ENCODE results near the gene IRF4.

The IRF4 gene

GRCh38 chr6:435441-436307, 44.1 kb downstream of the IRF4 start:
- TF ChIP-seq EP300 (IDR thresholded peaks at IDR 0.05; ENCODE audit: borderline replicate concordance) (no peak), TCF12 (IDR thresholded peaks at IDR 0.05; ENCODE audit: low read depth) (no peak), REST (IDR thresholded peaks at IDR 0.05; ENCODE audit: low read depth) (no peak), EGR1 (IDR thresholded peaks at IDR 0.05) (no peak), YY1 (IDR thresholded peaks at IDR 0.05; ENCODE audit: low read depth) (no peak), USF1 (IDR thresholded peaks at IDR 0.05) (no peak), ZBTB7A (IDR thresholded peaks at IDR 0.05; ENCODE audit: low read depth) (no peak), TAF1 (IDR thresholded peaks at IDR 0.05; ENCODE audit: low read depth) (no peak), FOXM1 (IDR thresholded peaks at IDR 0.05; ENCODE audit: borderline replicate concordance, low read depth) (no peak), MAX (IDR thresholded peaks at IDR 0.05) (no peak)

GRCh38 chr6:436308-437036, 44.9 kb downstream of the IRF4 start:
- TF ChIP-seq CEBPB (IDR thresholded peaks at IDR 0.05) (no peak), CREB1 (IDR thresholded peaks at IDR 0.05; ENCODE audit: low read depth) (no peak), TAF1 (IDR thresholded peaks at IDR 0.05; ENCODE audit: low read depth) (no peak), NFIC (IDR thresholded peaks at IDR 0.05) (no peak), EP300 (IDR thresholded peaks at IDR 0.05; ENCODE audit: borderline replicate concordance) (no peak), YY1 (IDR thresholded peaks at IDR 0.05; ENCODE audit: low read depth) (no peak), FOXM1 (IDR thresholded peaks at IDR 0.05; ENCODE audit: borderline replicate concordance, low read depth) (no peak), TEAD4 (IDR thresholded peaks at IDR 0.05) (no peak), TCF12 (IDR thresholded peaks at IDR 0.05; ENCODE audit: low read depth) (no peak)

GRCh38 chr6:437037-437392, 45.5 kb downstream of the IRF4 start:
- TF ChIP-seq MAX (IDR thresholded peaks at IDR 0.05) (no peak), FOXM1 (IDR thresholded peaks at IDR 0.05; ENCODE audit: borderline replicate concordance, low read depth) (no peak), TEAD4 (IDR thresholded peaks at IDR 0.05) (no peak), YY1 (IDR thresholded peaks at IDR 0.05; ENCODE audit: low read depth) (no peak), CREB1 (IDR thresholded peaks at IDR 0.05; ENCODE audit: low read depth) (no peak), CEBPB (IDR thresholded peaks at IDR 0.05) (no peak), RAD21 (IDR thresholded peaks at IDR 0.05; ENCODE audit: low read depth) (no peak), TAF1 (IDR thresholded peaks at IDR 0.05; ENCODE audit: low read depth) (no peak), NFIC (IDR thresholded peaks at IDR 0.05) (no peak), ZBTB7A (IDR thresholded peaks at IDR 0.05; ENCODE audit: low read depth) (no peak), EP300 (IDR thresholded peaks at IDR 0.05; ENCODE audit: borderline replicate concordance) (no peak), TCF12 (IDR thresholded peaks at IDR 0.05; ENCODE audit: low read depth) (no peak), USF1 (IDR thresholded peaks at IDR 0.05) (no peak)

GRCh38 chr6:438634-439170, 47.1 kb downstream of the IRF4 start:
- TF ChIP-seq NFIC (IDR thresholded peaks at IDR 0.05) = no peak
- no peak for TF ChIP-seq FOXM1 (IDR thresholded peaks at IDR 0.05; ENCODE audit: borderline replicate concordance, low read depth)
- TF ChIP-seq ZBTB7A (IDR thresholded peaks at IDR 0.05; ENCODE audit: low read depth) = no peak
- no peak for TF ChIP-seq EGR1 (IDR thresholded peaks at IDR 0.05)
- no peak for TF ChIP-seq TCF12 (IDR thresholded peaks at IDR 0.05; ENCODE audit: low read depth)
- TF ChIP-seq TEAD4 (IDR thresholded peaks at IDR 0.05) = no peak
- TF ChIP-seq EP300 (IDR thresholded peaks at IDR 0.05; ENCODE audit: borderline replicate concordance) = no peak
- no peak for TF ChIP-seq MAX (IDR thresholded peaks at IDR 0.05)
- no peak for TF ChIP-seq TAF1 (IDR thresholded peaks at IDR 0.05; ENCODE audit: low read depth)
- TF ChIP-seq CREB1 (IDR thresholded peaks at IDR 0.05; ENCODE audit: low read depth) = no peak
- no peak for TF ChIP-seq YY1 (IDR thresholded peaks at IDR 0.05; ENCODE audit: low read depth)
- no peak for TF ChIP-seq REST (IDR thresholded peaks at IDR 0.05; ENCODE audit: low read depth)
- TF ChIP-seq CEBPB (IDR thresholded peaks at IDR 0.05) = no peak
- TF ChIP-seq RAD21 (IDR thresholded peaks at IDR 0.05; ENCODE audit: low read depth) = no peak
- no peak for TF ChIP-seq USF1 (IDR thresholded peaks at IDR 0.05)
